A204.1 (cell line): ENCODE measurements around the gene AP2B1.

Experiments
- FAIRE-seq: peaks from 2 replicates; lab custom pipeline; 2012; peaks lifted over from hg19 to GRCh38; lab: Jason Lieb, UNC

The AP2B1 gene

GRCh38 chr17:35730400-35731005, 143.4 kb downstream of the AP2B1 start:
- FAIRE-seq: no peak

GRCh38 chr17:35731239-35731916, 144.3 kb downstream of the AP2B1 start, which contains the start of gene RASL10B:
Gene RASL10B, plus strand, starts transcription at chr17:35731639. Its CDS starts 3,546 bp downstream, at chr17:35735185.
- no peak for FAIRE-seq

GRCh38 chr17:35731917-35732805, 145.0 kb downstream of the AP2B1 start:
- no peak for FAIRE-seq

GRCh38 chr17:35732806-35733136, 145.6 kb downstream of the AP2B1 start:
- FAIRE-seq: no peak

GRCh38 chr17:35733366-35733765, 146.2 kb downstream of the AP2B1 start:
- FAIRE-seq: no peak

GRCh38 chr17:35734396-35734795, 147.3 kb downstream of the AP2B1 start:
- no peak for FAIRE-seq

GRCh38 chr17:35735036-35735805, 148.1 kb downstream of the AP2B1 start:
- no peak for FAIRE-seq

- no peak for FAIRE-seq
These were observed 149.1 kb downstream of the AP2B1 start for GRCh38 chr17:35736236-35736635.

GRCh38 chr17:35738519-35739133, 151.5 kb downstream of the AP2B1 start:
- FAIRE-seq: no peak

- FAIRE-seq: no peak
These were observed 153.1 kb downstream of the AP2B1 start for GRCh38 chr17:35740216-35740615.

- FAIRE-seq: no peak
These were observed 154.1 kb downstream of the AP2B1 start for GRCh38 chr17:35740997-35741931.

- no peak for FAIRE-seq
These were observed 155.4 kb downstream of the AP2B1 start for GRCh38 chr17:35742496-35742895.

- FAIRE-seq: no peak
These were observed 155.9 kb downstream of the AP2B1 start for GRCh38 chr17:35742896-35743477.

- FAIRE-seq: no peak
These were observed 156.7 kb downstream of the AP2B1 start for GRCh38 chr17:35743626-35744328.

- no peak for FAIRE-seq
These were observed 157.7 kb downstream of the AP2B1 start for GRCh38 chr17:35744830-35745229.

GRCh38 chr17:35745246-35745645, 158.1 kb downstream of the AP2B1 start:
- no peak for FAIRE-seq

- FAIRE-seq: no peak
These were observed 158.7 kb downstream of the AP2B1 start for GRCh38 chr17:35745749-35746320.

- no peak for FAIRE-seq
These were observed 160.5 kb downstream of the AP2B1 start for GRCh38 chr17:35747540-35748017.

- FAIRE-seq: no peak
These were observed 161.3 kb downstream of the AP2B1 start for GRCh38 chr17:35748341-35748841.
